ENCODE results near the gene CIT. TPM values are rescaled to one million over a fixed set of nuclear protein-coding genes. Genes with fewer than 3 reads are reported as not detected.

The CIT gene
- total RNA-seq, 3 donors from 2014 or later (not counting 1 experiment from before 2014, with no cell fraction given) = 2.8 to 4.2 (median 3.6) TPM

DNA sequence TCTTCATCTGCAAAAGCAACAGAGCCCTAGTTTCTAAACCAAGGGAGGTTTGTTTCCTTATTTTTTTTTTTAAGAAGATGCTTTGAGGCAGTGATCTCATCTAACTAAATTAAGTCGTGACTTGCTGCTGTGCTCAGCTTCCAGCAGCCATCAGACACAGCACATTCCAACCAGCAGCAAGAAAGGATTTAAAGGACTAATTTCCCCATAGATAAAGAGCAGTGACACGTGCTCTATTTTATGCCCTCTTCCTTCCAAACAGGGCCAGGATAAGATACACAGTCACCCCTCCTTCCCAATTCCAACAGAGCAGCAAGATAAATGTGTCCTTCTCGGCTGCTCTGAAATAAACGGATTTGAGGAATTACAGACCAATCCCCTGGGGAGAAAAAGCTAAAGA is 127.5 kb downstream of the CIT start:
- no peaks in the 10 kb centered on the region for H3K36me3 ChIP-seq (ENCODE audit: control insufficient read depth, insufficient read depth, low read length)
- intact Hi-C loops (cut with micrococcal nuclease) = no loop called here
- TF ChIP-seq, protein P1, sequence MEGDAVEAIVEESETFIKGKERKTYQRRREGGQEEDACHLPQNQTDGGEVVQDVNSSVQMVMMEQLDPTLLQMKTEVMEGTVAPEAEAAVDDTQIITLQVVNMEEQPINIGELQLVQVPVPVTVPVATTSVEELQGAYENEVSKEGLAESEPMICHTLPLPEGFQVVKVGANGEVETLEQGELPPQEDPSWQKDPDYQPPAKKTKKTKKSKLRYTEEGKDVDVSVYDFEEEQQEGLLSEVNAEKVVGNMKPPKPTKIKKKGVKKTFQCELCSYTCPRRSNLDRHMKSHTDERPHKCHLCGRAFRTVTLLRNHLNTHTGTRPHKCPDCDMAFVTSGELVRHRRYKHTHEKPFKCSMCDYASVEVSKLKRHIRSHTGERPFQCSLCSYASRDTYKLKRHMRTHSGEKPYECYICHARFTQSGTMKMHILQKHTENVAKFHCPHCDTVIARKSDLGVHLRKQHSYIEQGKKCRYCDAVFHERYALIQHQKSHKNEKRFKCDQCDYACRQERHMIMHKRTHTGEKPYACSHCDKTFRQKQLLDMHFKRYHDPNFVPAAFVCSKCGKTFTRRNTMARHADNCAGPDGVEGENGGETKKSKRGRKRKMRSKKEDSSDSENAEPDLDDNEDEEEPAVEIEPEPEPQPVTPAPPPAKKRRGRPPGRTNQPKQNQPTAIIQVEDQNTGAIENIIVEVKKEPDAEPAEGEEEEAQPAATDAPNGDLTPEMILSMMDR (IDR thresholded peaks at IDR 0.05) = no peak
- ATAC-seq (no peak), DNase-seq (no peak)
- Mint-ChIP-seq H3K36me3 (peaks cover 11% of the 10 kb centered on the region), H3K4me3 (no peak overlapping the region), H3K4me1 (no peaks in the 10 kb centered on the region), H3K27me3 (ENCODE audit: low read depth in 2 of 2) (no peaks in the 10 kb centered on the region), H3K27ac (no peak overlapping the region), H3K9me3 (peaks cover 2 to 4% of the 10 kb centered on the region in 2 donors)
- no peaks in the 10 kb centered on the region for H3K4me1 ChIP-seq (ENCODE audit: control insufficient read depth, insufficient read depth, low read length)
- WGBS (ENCODE audit: insufficient coverage) = 97% methylated on average over 4 of the region's 4 CpGs
- H3K4me3 ChIP-seq (ENCODE audit: low read length) = no peak overlapping the region
- no peak overlapping the region for H3K27ac ChIP-seq (ENCODE audit: low read length)
- H3K9me3 ChIP-seq (ENCODE audit: control insufficient read depth, insufficient read depth, low read length) = no peaks in the 10 kb centered on the region
- no peaks in the 10 kb centered on the region for H3K27me3 ChIP-seq (ENCODE audit: control insufficient read depth, insufficient read depth, low read length)

DNA sequence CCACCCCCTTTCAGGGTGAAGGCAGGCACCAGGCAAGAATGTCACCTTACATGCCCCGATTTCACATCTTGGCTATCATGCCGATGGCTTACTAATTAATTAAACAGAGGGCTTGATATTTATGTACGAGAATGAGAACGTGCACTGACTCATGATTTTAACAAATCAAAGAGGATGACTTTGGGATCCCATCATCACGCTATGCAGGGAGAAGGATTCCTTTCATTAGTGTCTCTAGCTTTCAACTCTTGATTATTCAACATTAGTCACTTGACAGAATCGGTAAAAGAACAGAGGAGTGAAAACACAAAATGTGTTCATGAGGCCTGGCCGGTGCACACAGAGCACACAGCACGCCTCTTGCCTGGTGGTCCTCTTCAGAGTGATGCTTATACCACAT is 128.6 kb downstream of the CIT start:
- Mint-ChIP-seq H3K27me3 (ENCODE audit: low read depth in 2 of 2) (no peaks in the 10 kb centered on the region), H3K36me3 (peaks cover 21% of the 10 kb centered on the region)
- TF ChIP-seq, protein P1 (IDR thresholded peaks at IDR 0.05) = no peak

DNA sequence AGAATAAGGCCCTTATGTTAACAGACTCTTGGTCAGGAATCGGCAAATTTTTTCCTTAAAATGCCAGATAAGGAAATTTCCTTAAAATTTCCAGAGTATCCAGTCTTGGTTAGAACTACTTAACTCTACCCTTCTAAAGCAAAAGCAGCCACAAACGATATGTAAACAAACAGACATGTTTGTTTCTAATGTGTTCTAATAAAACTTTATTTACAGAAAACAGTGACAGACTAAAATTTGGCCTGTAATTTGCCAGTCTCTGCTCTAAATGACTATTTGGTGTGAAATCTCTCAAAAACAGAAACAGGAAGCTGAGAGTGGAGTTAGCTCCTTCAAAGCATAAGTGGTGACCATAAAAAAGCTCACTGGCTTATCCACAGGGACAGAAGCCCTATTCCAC is 131.0 kb downstream of the CIT start:
- H3K27ac ChIP-seq (ENCODE audit: low read length) = no peak overlapping the region
- ATAC-seq (no peak), DNase-seq (no peak)
- Mint-ChIP-seq H3K4me1 (no peaks in the 10 kb centered on the region), H3K27me3 (ENCODE audit: low read depth in 2 of 2) (no peaks in the 10 kb centered on the region), H3K4me3 (no peak overlapping the region), H3K36me3 (peaks cover 22% of the 10 kb centered on the region), H3K27ac (no peak overlapping the region), H3K9me3 (peaks cover 8 to 9% of the 10 kb centered on the region in 2 donors)
- intact Hi-C loops (cut with micrococcal nuclease) = no loop called here
- H3K27me3 ChIP-seq (ENCODE audit: control insufficient read depth, insufficient read depth, low read length) = no peaks in the 10 kb centered on the region
- 100% methylated on average over 1 of the region's 2 CpGs for WGBS (ENCODE audit: insufficient coverage)
- H3K4me1 ChIP-seq (ENCODE audit: control insufficient read depth, insufficient read depth, low read length) = no peaks in the 10 kb centered on the region
- H3K4me3 ChIP-seq (ENCODE audit: low read length) = no peak overlapping the region
- no peaks in the 10 kb centered on the region for H3K9me3 ChIP-seq (ENCODE audit: control insufficient read depth, insufficient read depth, low read length)
- TF ChIP-seq, protein P1 (IDR thresholded peaks at IDR 0.05) = no peak
- no peaks in the 10 kb centered on the region for H3K36me3 ChIP-seq (ENCODE audit: control insufficient read depth, insufficient read depth, low read length)

More for the DNA sequence above, 128.6 kb downstream of the CIT start:
- no peaks in the 10 kb centered on the region for H3K27me3 ChIP-seq (ENCODE audit: control insufficient read depth, insufficient read depth, low read length)
- no peak for DNase-seq
- no peak overlapping the region for H3K4me3 Mint-ChIP-seq
- intact Hi-C loops (cut with micrococcal nuclease) = no loop called here
- H3K27ac Mint-ChIP-seq = no peak overlapping the region
- no peaks in the 10 kb centered on the region for H3K9me3 ChIP-seq (ENCODE audit: control insufficient read depth, insufficient read depth, low read length)
- peaks cover 8 to 9% of the 10 kb centered on the region in 2 donors for H3K9me3 Mint-ChIP-seq
- no peak for ATAC-seq
- H3K36me3 ChIP-seq (ENCODE audit: control insufficient read depth, insufficient read depth, low read length) = no peaks in the 10 kb centered on the region
- 98% methylated on average over 8 of the region's 8 CpGs for WGBS (ENCODE audit: insufficient coverage)
- H3K4me1 Mint-ChIP-seq = no peaks in the 10 kb centered on the region
- no peak overlapping the region for H3K27ac ChIP-seq (ENCODE audit: low read length)
- H3K4me3 ChIP-seq (ENCODE audit: low read length) = no peak overlapping the region
- no peaks in the 10 kb centered on the region for H3K4me1 ChIP-seq (ENCODE audit: control insufficient read depth, insufficient read depth, low read length)

DNA sequence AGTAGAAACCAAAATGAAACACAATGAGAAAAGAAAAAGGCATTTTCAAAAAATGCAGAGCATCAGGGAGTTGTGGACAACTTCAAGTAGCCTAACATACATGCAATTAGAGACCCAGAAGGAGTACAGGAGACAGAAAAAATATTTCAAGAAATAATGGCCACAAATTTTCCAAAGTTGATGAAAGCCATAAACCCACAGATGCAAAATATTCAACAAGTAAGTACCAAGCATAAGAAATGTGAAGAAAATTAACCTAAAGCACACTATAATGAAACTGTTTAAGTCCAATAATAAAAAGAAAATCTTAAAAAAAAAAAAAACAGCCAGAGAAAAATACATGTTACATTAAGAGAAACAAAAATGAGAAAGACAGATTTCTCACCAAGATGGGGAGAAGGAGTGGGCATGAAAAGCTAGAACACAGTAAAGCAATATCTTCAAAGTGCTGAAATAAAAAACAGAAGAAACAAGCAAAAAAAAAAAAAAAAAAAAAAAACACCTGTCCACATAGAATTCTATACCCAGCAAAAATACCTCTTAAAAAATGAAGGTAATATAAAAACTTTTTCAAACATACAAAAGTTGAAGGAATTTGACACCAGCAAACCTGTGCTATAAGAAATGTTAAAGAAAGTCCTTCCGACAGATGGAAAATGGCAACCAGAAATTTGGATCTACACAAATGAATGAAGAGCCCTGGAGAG is 132.1 kb downstream of the CIT start:
- H3K27me3 ChIP-seq (ENCODE audit: control insufficient read depth, insufficient read depth, low read length) = no peaks in the 10 kb centered on the region
- Mint-ChIP-seq H3K4me1 (no peaks in the 10 kb centered on the region), H3K36me3 (peaks cover 22% of the 10 kb centered on the region), H3K4me3 (no peak overlapping the region), H3K9me3 (peaks cover 8 to 9% of the 10 kb centered on the region in 2 donors), H3K27me3 (ENCODE audit: low read depth in 2 of 2) (no peaks in the 10 kb centered on the region), H3K27ac (no peak overlapping the region)
- H3K9me3 ChIP-seq (ENCODE audit: control insufficient read depth, insufficient read depth, low read length) = no peaks in the 10 kb centered on the region
- DNase-seq (no peak), ATAC-seq (no peak)
- no peak overlapping the region for H3K27ac ChIP-seq (ENCODE audit: low read length)
- no peak overlapping the region for H3K4me3 ChIP-seq (ENCODE audit: low read length)
- H3K4me1 ChIP-seq (ENCODE audit: control insufficient read depth, insufficient read depth, low read length) = no peaks in the 10 kb centered on the region
- TF ChIP-seq, protein P1 (IDR thresholded peaks at IDR 0.05) = no peak
- no peaks in the 10 kb centered on the region for H3K36me3 ChIP-seq (ENCODE audit: control insufficient read depth, insufficient read depth, low read length)
- 100% methylated on average over 1 of the region's 1 CpG for WGBS (ENCODE audit: insufficient coverage)
- intact Hi-C loops (cut with micrococcal nuclease) = no loop called here

Data from natural killer cell (primary cell).